GM21515 (cell line): ENCODE data around the gene ACO2.
"Not testable (repeated sequence)": the region's sequence is repeated elsewhere in the genome, so short reads cannot be mapped to it uniquely, and the experiment has no call there.

Experiments used
- ATAC-seq: cut with Tn5 transposase; IDR thresholded peaks from one replicate; pipeline ENCODE4 v1.9.1; 2021; ENCODE audit not compliant: unreplicated experiment

Gene ACO2

DNA sequence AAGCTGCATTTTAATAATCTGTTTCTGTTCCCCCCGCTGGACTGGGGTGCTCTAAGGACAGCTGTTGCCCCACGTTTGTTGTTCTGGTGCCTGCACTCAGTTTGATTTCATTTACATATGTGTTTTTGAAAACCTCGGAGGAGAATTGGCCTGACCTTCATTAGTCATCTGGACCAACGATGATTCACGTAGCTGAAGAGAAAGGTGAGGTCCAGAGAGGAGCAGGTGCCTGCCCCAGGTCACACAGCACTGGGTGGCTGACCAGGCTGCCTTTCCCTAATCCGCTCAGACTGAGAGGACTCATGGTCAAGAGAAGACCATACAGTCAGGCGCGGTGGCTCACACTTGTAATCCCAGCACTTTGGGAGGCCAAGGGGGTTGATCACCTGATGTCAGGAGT lies 95.6 kb downstream of the ACO2 start:
- ATAC-seq = no peak

GRCh38 chr22:41565403-41566054 lies 96.6 kb downstream of the ACO2 start:
- no peak for ATAC-seq

GRCh38 chr22:41567512-41567768 lies 98.5 kb downstream of the ACO2 start:
- no peak for ATAC-seq

GRCh38 chr22:41568811-41569210 lies 99.9 kb downstream of the ACO2 start:
- no peak for ATAC-seq

GRCh38 chr22:41570221-41570620 lies 101.3 kb downstream of the ACO2 start:
- no peak for ATAC-seq

DNA sequence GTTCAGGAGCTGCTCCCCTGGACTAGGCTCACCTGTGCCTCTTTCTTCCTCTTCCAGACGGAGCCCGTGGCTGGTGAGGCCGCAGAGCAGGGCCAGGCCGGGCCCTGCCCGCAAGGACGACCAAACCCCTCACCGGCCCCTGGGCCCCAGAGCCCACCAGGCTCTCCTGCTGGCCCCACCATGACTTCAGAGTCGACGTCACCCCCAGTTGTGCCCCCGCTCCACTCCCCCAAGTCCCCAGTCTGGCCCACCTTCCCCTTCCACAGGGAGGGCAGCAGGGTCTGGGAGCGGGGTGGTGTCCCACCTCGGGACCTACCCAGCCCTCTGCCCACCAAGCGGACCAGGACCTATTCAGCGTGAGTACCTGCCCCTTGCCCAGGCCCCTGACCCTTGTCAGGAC lies 102.9 kb downstream of the ACO2 start:
- ATAC-seq = no peak

- ATAC-seq = not testable (repeated sequence)
Measured at GRCh38 chr22:41572305-41572704, 103.4 kb downstream of the ACO2 start.

- ATAC-seq = no peak
Measured at GRCh38 chr22:41573677-41574076, 104.8 kb downstream of the ACO2 start.

GRCh38 chr22:41574847-41575381 lies 106.0 kb downstream of the ACO2 start:
- ATAC-seq = no peak

- ATAC-seq = no peak
Measured at GRCh38 chr22:41575533-41575932, 106.6 kb downstream of the ACO2 start.

GRCh38 chr22:41576877-41577276 lies 108.0 kb downstream of the ACO2 start:
- ATAC-seq = no peak

DNA sequence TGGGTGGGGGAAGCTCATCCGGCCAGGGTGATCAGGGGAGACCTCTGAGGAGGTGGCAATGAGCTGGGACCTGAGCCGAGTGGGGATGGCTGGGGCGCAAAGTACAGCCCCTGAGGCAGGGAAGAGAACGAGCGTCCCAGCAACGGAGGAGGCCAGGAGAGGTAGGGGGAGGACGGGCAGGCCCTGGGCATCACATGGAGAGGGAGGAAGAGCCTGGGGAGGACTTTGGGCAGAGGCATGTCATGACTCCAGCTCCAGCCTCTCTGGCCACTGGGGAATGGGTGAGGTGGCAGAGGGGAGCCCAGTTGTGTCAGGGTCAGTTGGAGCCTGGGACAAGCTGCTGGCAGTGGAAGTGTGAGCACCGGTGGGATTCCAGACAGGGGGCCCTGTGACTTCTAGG lies 109.2 kb downstream of the ACO2 start:
- no peak for ATAC-seq
